Mesendoderm (in vitro differentiated cells): ENCODE results near the gene PRKG2. TPM values are rescaled to one million over a fixed set of nuclear protein-coding genes. Genes with fewer than 3 reads are reported as not detected.

Experiments used
- DNase-seq: peaks from one replicate; pipeline ENCODE4 v3.0.0; 2013
- H2AK5ac ChIP-seq: 2 replicates; pipeline ENCODE4 v1.6.1; 2013; ENCODE audit warnings: low read length, inconsistent platforms
- H2BK120ac ChIP-seq: 2 replicates; pipeline ENCODE4 v1.6.1; 2013; ENCODE audit warnings: low read depth, mild to moderate bottlenecking, low read length, moderate library complexity, mixed read lengths
- H2BK15ac ChIP-seq: replicated peaks from 2 replicates; pipeline ENCODE4 v1.6.1; 2013; ENCODE audit warnings: low read depth, mild to moderate bottlenecking, moderate library complexity
- H2BK5ac ChIP-seq: 2 replicates; pipeline ENCODE4 v1.6.1; 2013; ENCODE audit warnings: low read length, inconsistent platforms
- H3K18ac ChIP-seq: 2 replicates; pipeline ENCODE4 v1.6.1; 2013; ENCODE audit warnings: mild to moderate bottlenecking, low read length, mixed read lengths
- H3K23ac ChIP-seq: one replicate; pipeline ENCODE4 v1.6.1; 2013; ENCODE audit warnings: low read length
- H3K27ac ChIP-seq: 2 replicates; pipeline ENCODE4 v1.5.1; 2013; ENCODE audit warnings: low read depth, mild to moderate bottlenecking, inconsistent platforms, low read length, moderate library complexity
- H3K27me3 ChIP-seq: 2 replicates; pipeline ENCODE4 v1.6.1; 2013; ENCODE audit warnings: low read length, control low read depth, mild to moderate bottlenecking, inconsistent platforms; ENCODE audit not compliant: insufficient read depth, poor library complexity
- H3K36me3 ChIP-seq: 2 replicates; pipeline ENCODE4 v1.6.1; 2013; ENCODE audit warnings: low read length, inconsistent platforms; ENCODE audit not compliant: control insufficient read depth, insufficient read depth
- H3K4ac ChIP-seq: one replicate; pipeline ENCODE4 v1.6.1; 2013; ENCODE audit warnings: low read depth, mild to moderate bottlenecking, low read length, moderate library complexity
- H3K4me1 ChIP-seq: 2 replicates; pipeline ENCODE4 v1.6.1; 2013; ENCODE audit warnings: low read depth, low read length, inconsistent platforms; ENCODE audit not compliant: control insufficient read depth
- H3K4me2 ChIP-seq: 2 replicates; pipeline ENCODE4 v1.6.1; 2013; ENCODE audit warnings: low read length
- H3K4me3 ChIP-seq: 2 replicates; pipeline ENCODE4 v1.5.1; 2013; ENCODE audit warnings: mild to moderate bottlenecking, low read length
- H3K56ac ChIP-seq: one replicate; pipeline ENCODE4 v1.6.1; 2013; ENCODE audit warnings: low read length
- H3K79me1 ChIP-seq: 2 replicates; pipeline ENCODE4 v1.6.1; 2013; ENCODE audit warnings: low read length, inconsistent platforms
- H3K79me2 ChIP-seq: 2 replicates; pipeline ENCODE4 v1.6.1; 2013; ENCODE audit warnings: mild to moderate bottlenecking, low read length; ENCODE audit not compliant: control insufficient read depth, insufficient read depth
- H3K9ac ChIP-seq: 2 replicates; pipeline ENCODE4 v1.6.1; 2013; ENCODE audit warnings: low read length, inconsistent platforms
- H4K5ac ChIP-seq: one replicate; pipeline ENCODE4 v1.6.1; 2013; ENCODE audit warnings: low read length
- H4K8ac ChIP-seq: one replicate; pipeline ENCODE4 v1.6.1; 2013; ENCODE audit warnings: low read depth, mild to moderate bottlenecking, control low read depth, low read length, moderate library complexity
- WGBS: extraction: QIAGEN DNeasy Blood & Tissue Kit; methylation state at CpG from one replicate; pipeline ENCODE4 v1.1.7; 2013; ENCODE audit warnings: low lambda C conversion rate, missing lambda C conversion rate; ENCODE audit not compliant: insufficient coverage; ENCODE audit errors: extremely low coverage; 5-methylcytosine and 5-hydroxymethylcytosine counted together
- polyA plus RNA-seq, 2 experiments: library from polyadenylated mRNA; stranded (reverse); fragments of 200-250 nt; gene quantifications; one replicate each; pipeline ENCODE4 v1.2.3, GENCODE V29; 2013

The PRKG2 gene, protein sequence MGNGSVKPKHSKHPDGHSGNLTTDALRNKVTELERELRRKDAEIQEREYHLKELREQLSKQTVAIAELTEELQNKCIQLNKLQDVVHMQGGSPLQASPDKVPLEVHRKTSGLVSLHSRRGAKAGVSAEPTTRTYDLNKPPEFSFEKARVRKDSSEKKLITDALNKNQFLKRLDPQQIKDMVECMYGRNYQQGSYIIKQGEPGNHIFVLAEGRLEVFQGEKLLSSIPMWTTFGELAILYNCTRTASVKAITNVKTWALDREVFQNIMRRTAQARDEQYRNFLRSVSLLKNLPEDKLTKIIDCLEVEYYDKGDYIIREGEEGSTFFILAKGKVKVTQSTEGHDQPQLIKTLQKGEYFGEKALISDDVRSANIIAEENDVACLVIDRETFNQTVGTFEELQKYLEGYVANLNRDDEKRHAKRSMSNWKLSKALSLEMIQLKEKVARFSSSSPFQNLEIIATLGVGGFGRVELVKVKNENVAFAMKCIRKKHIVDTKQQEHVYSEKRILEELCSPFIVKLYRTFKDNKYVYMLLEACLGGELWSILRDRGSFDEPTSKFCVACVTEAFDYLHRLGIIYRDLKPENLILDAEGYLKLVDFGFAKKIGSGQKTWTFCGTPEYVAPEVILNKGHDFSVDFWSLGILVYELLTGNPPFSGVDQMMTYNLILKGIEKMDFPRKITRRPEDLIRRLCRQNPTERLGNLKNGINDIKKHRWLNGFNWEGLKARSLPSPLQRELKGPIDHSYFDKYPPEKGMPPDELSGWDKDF
- polyA plus RNA-seq (2013, experiment 1 of 2): 0.72 TPM
- polyA plus RNA-seq (2013, experiment 2 of 2): 0.83 TPM

DNA sequence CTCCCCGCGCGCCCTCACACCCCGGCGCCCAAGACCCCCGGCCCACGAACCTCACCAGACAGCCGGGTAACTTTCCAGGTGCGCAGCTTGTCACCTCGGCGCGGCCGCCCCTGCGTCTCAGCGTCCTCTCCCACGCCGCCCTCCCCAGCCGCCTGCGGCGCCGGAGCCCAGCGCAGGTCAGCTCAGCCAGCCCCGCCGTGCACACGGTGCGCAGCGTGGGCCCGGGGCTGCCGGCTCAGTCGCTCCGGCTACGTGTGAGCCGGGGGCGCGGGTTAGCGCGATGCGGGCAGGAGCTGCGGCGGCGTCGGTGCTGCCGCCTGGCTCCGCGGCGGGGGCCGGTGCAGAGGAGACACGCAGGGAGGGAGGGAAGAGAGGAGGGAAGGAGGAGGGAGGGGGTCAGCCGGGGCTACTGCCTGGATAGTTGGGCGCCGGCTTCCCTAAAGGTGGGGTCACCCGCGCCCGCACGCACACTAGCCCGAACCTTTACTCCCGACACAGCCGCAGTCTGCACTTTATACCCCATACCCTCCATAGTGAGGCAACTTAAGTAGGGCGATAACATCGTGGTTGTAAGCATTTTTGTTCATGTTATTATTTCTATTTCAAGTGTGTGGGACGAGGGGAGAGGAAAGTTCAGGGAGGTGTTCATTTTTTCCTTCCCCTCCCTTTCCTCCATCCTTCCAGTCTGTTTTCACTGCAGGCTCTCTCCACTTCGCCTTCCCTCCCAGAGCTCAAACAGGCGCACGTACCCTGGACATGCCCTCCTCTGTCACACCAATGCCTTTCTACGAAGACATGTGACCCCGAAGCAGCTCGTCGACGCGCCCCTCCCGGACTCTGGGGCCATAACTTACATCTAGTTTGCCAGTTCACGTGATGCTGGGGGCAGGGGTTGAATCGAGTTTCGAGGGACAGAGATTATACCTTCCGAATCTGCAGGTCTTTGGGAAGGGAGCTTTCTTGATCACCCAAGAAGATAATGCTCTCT, at the start of gene PRKG2:
TSS of gene PRKG2 (minus strand) at position 342 of the 988 bp plus-strand sequence. CDS start 10,175 bp downstream, outside the sequence.
- no peaks in the 10 kb centered on the region for H3K36me3 ChIP-seq
- H2AK5ac ChIP-seq: no peak within 1 kb of the TSS
- H4K8ac ChIP-seq: no peak within 1 kb of the TSS
- no peak within 1 kb of the TSS for H2BK120ac ChIP-seq
- H3K9ac ChIP-seq: peak within 1 kb of the TSS; percentile 46
- H3K27ac ChIP-seq: no peak within 1 kb of the TSS
- peak within 1 kb of the TSS; percentile 50 for H3K4me3 ChIP-seq
- no peak within 1 kb of the TSS for H2BK15ac ChIP-seq
- peak within 1 kb of the TSS; percentile 85 for H3K4me2 ChIP-seq
- peak; percentile 42 for DNase-seq
- H3K18ac ChIP-seq: no peak within 1 kb of the TSS
- H3K23ac ChIP-seq: no peak within 1 kb of the TSS
- WGBS: no CpG with 5 or more reads among the region's 75 CpGs
- peaks cover 36% of the 10 kb centered on the region for H3K27me3 ChIP-seq
- H3K4me1 ChIP-seq: no peaks in the 10 kb centered on the region
- no peak within 1 kb of the TSS for H4K5ac ChIP-seq
- peak within 1 kb of the TSS; percentile 76 for H3K56ac ChIP-seq
- no peaks in the 10 kb centered on the region for H3K79me1 ChIP-seq
- H3K79me2 ChIP-seq: no peaks in the 10 kb centered on the region
- no peak within 1 kb of the TSS for H3K4ac ChIP-seq
- H2BK5ac ChIP-seq: no peak within 1 kb of the TSS

DNA sequence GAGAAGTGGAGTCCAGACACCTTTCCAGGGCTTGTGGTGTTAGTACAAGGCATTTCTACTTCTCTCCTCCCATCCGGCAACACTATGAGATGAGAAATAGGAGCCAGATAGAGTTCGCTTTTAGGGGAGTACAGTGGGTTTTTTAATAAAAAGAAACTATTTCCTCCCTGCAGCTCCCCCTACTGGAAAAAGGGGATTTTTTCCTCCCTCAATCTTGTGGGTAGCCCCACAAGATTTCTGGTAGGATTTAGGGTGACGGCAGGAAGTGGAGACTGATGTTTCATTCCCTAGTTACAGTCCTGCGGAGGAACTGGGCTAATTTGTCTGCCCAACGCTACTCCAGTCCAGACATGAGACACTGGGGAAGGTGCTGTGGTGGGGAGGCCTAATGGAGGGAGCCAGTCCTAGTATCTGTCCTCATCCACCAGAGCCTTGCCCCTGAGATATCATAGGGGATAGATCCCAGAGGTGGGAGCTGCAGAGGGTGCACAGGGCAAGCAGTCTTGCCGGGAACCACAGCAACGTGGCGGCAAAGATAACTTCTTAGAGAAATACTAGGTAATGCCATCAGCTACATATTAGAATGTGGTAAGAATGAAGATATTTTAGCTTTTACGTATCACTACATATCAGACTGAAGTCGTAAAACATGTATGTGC, 45.5 kb upstream of the PRKG2 start:
- DNase-seq: peak; percentile 20
- H2AK5ac ChIP-seq: no peak overlapping the region
- H4K5ac ChIP-seq: no peak overlapping the region
- no peak overlapping the region for H4K8ac ChIP-seq
- no peaks in the 10 kb centered on the region for H3K4me1 ChIP-seq
- H3K27me3 ChIP-seq: no peaks in the 10 kb centered on the region
- H3K79me2 ChIP-seq: no peaks in the 10 kb centered on the region
- H3K23ac ChIP-seq: no peak overlapping the region
- no peak overlapping the region for H3K4ac ChIP-seq
- H3K9ac ChIP-seq: no peak overlapping the region
- H3K27ac ChIP-seq: no peak overlapping the region
- no peak overlapping the region for H2BK120ac ChIP-seq
- no peaks in the 10 kb centered on the region for H3K79me1 ChIP-seq
- no peak overlapping the region for H2BK15ac ChIP-seq
- H3K18ac ChIP-seq: no peak overlapping the region
- no peaks in the 10 kb centered on the region for H3K36me3 ChIP-seq
- no CpG with 5 or more reads among the region's 10 CpGs for WGBS
- no peak overlapping the region for H3K56ac ChIP-seq
- H3K4me2 ChIP-seq: no peak overlapping the region
- no peak overlapping the region for H3K4me3 ChIP-seq
- H2BK5ac ChIP-seq: no peak overlapping the region

DNA sequence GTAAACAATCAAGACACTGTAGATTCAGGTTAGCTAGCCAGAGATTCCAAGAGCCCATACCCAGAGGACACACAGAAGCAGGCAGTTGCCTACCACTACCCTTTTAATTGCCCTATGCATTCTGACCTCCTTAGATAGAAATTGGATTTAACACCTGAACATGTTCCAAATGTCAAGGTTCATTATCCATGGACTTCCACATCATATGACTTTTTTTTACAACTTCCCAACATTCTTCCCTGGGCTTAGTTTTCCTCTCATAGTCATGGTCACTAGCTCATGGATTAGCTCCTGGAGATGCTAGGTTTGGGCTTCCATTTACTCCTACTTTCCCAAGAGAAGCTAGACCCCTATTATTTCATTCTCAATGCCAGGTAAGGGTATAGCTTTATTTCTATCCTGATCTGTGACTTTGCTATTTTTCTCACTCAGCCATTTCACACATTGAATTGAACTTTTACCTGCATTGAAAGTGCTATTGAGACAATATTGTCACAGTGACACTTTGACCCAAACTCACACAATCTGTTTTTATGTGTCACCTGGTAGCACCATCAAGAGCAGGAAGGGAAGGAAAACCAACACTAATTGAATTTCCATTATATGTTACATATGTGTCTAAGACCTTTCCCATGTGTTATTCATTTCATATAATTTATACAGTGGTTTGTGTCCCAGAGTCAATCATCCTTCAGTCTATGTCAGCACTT, 44.0 kb upstream of the PRKG2 start:
- Histone ChIP-seq H2BK15ac (no peak overlapping the region), H4K8ac (no peak overlapping the region), H2AK5ac (no peak overlapping the region), H3K9ac (no peak overlapping the region), H3K27me3 (no peaks in the 10 kb centered on the region), H3K27ac (no peak overlapping the region), H3K23ac (no peak overlapping the region), H4K5ac (no peak overlapping the region), H3K4me1 (no peaks in the 10 kb centered on the region), H2BK120ac (no peak overlapping the region), H2BK5ac (no peak overlapping the region), H3K4ac (no peak overlapping the region), H3K79me1 (no peaks in the 10 kb centered on the region), H3K4me2 (no peak overlapping the region), H3K79me2 (no peaks in the 10 kb centered on the region), H3K36me3 (no peaks in the 10 kb centered on the region), H3K18ac (no peak overlapping the region), H3K56ac (no peak overlapping the region), H3K4me3 (no peak overlapping the region)
- no peak for DNase-seq

DNA sequence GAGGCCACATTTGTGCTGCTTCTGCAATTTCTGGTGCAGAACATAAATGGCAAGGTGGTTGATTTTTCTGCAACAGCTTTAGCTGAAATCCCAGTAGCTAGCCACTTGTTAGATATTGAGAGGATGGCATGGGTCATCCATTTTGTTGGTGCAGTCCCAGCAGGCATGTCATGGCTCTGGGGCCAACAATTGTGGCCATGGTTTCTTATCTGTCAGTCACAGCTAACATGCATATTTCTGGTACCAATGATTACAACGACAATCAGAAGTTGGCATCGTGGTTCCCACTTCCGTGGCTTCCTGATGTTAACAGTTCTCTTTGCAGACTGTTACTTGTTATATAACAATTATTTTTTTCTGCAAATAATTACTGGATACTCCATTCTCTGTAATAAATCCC, 42.8 kb upstream of the PRKG2 start:
- no peak overlapping the region for H3K4me2 ChIP-seq
- no peak overlapping the region for H3K4ac ChIP-seq
- no peak overlapping the region for H2BK120ac ChIP-seq
- no peak overlapping the region for H3K23ac ChIP-seq
- no CpG with 5 or more reads among the region's 3 CpGs for WGBS
- H3K27ac ChIP-seq: no peak overlapping the region
- H2BK5ac ChIP-seq: no peak overlapping the region
- no peak overlapping the region for H2BK15ac ChIP-seq
- H3K56ac ChIP-seq: no peak overlapping the region
- H3K18ac ChIP-seq: no peak overlapping the region
- H3K79me2 ChIP-seq: no peaks in the 10 kb centered on the region
- H3K27me3 ChIP-seq: no peaks in the 10 kb centered on the region
- no peak overlapping the region for H3K4me3 ChIP-seq
- H3K9ac ChIP-seq: no peak overlapping the region
- no peak for DNase-seq
- no peak overlapping the region for H2AK5ac ChIP-seq
- no peak overlapping the region for H4K8ac ChIP-seq
- no peak overlapping the region for H4K5ac ChIP-seq
- no peaks in the 10 kb centered on the region for H3K4me1 ChIP-seq
- no peaks in the 10 kb centered on the region for H3K36me3 ChIP-seq
- no peaks in the 10 kb centered on the region for H3K79me1 ChIP-seq

DNA sequence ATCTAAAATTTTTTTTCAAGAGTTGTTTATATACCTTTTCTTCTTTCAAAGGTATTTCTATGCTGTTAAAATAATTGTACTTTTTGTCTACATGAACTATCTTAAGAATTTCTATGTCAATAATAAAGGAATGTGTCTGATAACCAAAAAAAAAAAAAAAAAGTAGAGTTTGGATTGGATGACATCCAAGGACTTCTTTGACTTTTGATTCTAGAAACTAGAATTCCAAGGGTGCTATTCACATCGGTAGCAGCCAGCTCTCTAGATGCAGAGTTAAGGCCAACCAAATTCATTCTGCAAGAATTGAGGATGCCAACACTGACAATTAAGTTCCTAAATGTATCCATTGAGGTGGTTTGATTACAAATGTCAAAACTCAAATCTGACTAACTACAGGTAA, 42.0 kb upstream of the PRKG2 start:
- H3K4ac ChIP-seq: no peak overlapping the region

More for the DNA sequence above, 42.0 kb upstream of the PRKG2 start:
- Histone ChIP-seq H3K27me3 (no peaks in the 10 kb centered on the region), H3K27ac (no peak overlapping the region), H2BK15ac (no peak overlapping the region), H2BK120ac (no peak overlapping the region), H3K23ac (no peak overlapping the region), H3K4me2 (no peak overlapping the region), H2BK5ac (no peak overlapping the region), H3K4me1 (no peaks in the 10 kb centered on the region), H4K5ac (no peak overlapping the region), H3K18ac (no peak overlapping the region), H4K8ac (no peak overlapping the region), H3K9ac (no peak overlapping the region), H3K79me1 (no peaks in the 10 kb centered on the region), H2AK5ac (no peak overlapping the region), H3K36me3 (no peaks in the 10 kb centered on the region), H3K56ac (no peak overlapping the region), H3K4me3 (no peak overlapping the region), H3K79me2 (no peaks in the 10 kb centered on the region)
- DNase-seq: no peak
- WGBS: no CpG with 5 or more reads among the region's 1 CpG
